ENCODE data around the gene RFESD.

RFESD gene

GRCh38 chr5:95620870-95621838, 25.4 kb upstream of the RFESD start:
- H3K4me3 ChIP-seq (ENCODE audit: severe bottlenecking): peak overlapping the region; percentile 30
- no peaks in the 10 kb centered on the region for H3K27me3 ChIP-seq (ENCODE audit: insufficient read depth, poor library complexity, severe bottlenecking)
- no peak overlapping the region for H3K27ac ChIP-seq (ENCODE audit: poor library complexity, severe bottlenecking)
- peak; percentile 10; the same call in 2 of the 3 replicates for ATAC-seq (ENCODE audit: low read depth)
- no peaks in the 10 kb centered on the region; the same call in 1 of the 2 replicates for H3K36me3 ChIP-seq (ENCODE audit: low read depth)
- DNase-seq (ENCODE audit: low spot score): no peak
- peak; percentile 18 for TF ChIP-seq CTCF (IDR thresholded peaks at IDR 0.05; ENCODE audit: poor library complexity, severe bottlenecking)
- H3K4me1 ChIP-seq (ENCODE audit: insufficient read depth, poor library complexity, severe bottlenecking): peaks cover 15% of the 10 kb centered on the region
- no peaks in the 10 kb centered on the region for H3K9me3 ChIP-seq (ENCODE audit: severe bottlenecking)

GRCh38 chr5:95621839-95622629, 24.5 kb upstream of the RFESD start:
- no peaks in the 10 kb centered on the region for H3K27me3 ChIP-seq (ENCODE audit: insufficient read depth, poor library complexity, severe bottlenecking)
- H3K4me3 ChIP-seq (ENCODE audit: severe bottlenecking): no peak overlapping the region
- TF ChIP-seq CTCF (IDR thresholded peaks at IDR 0.05; ENCODE audit: poor library complexity, severe bottlenecking): no peak
- peaks cover 8% of the 10 kb centered on the region for H3K4me1 ChIP-seq (ENCODE audit: insufficient read depth, poor library complexity, severe bottlenecking)
- no peaks in the 10 kb centered on the region; the same call in 1 of the 2 replicates for H3K36me3 ChIP-seq (ENCODE audit: low read depth)
- ATAC-seq (ENCODE audit: low read depth) (no peak), DNase-seq (ENCODE audit: low spot score) (no peak)
- no peaks in the 10 kb centered on the region for H3K9me3 ChIP-seq (ENCODE audit: severe bottlenecking)
- H3K27ac ChIP-seq (ENCODE audit: poor library complexity, severe bottlenecking): no peak overlapping the region

GRCh38 chr5:95623706-95624105, 22.9 kb upstream of the RFESD start:
- TF ChIP-seq CTCF (IDR thresholded peaks at IDR 0.05; ENCODE audit: poor library complexity, severe bottlenecking): no peak
- Histone ChIP-seq H3K9me3 (ENCODE audit: severe bottlenecking) (no peaks in the 10 kb centered on the region), H3K36me3 (ENCODE audit: low read depth) (no peaks in the 10 kb centered on the region), H3K27ac (ENCODE audit: poor library complexity, severe bottlenecking) (no peak overlapping the region), H3K4me1 (ENCODE audit: insufficient read depth, poor library complexity, severe bottlenecking) (no peaks in the 10 kb centered on the region), H3K4me3 (ENCODE audit: severe bottlenecking) (no peak overlapping the region), H3K27me3 (ENCODE audit: insufficient read depth, poor library complexity, severe bottlenecking) (no peaks in the 10 kb centered on the region)
- ATAC-seq (ENCODE audit: low read depth): no peak
- no peak for DNase-seq (ENCODE audit: low spot score)

DNA sequence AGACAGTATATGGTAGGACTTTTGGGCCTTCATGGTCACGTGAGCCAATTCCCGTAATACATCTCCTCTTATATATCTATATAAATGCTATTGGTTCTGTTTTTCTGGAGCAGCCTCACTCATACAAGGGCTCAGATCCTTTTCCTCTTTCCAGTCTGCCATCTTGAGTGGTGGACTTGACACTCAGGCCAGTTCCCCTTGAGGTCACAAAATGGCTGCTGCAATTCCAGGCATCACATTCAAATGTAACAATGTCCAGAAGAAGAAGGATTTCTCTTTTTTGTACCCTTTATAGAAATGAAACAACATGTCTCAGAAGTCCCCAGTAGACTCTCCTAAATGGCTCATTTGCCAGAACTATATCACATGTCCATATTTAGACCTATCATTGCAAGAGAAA, 22.2 kb upstream of the RFESD start:
- no peaks in the 10 kb centered on the region for H3K36me3 ChIP-seq (ENCODE audit: low read depth)
- no peaks in the 10 kb centered on the region for H3K9me3 ChIP-seq (ENCODE audit: severe bottlenecking)
- H3K27me3 ChIP-seq (ENCODE audit: insufficient read depth, poor library complexity, severe bottlenecking): no peaks in the 10 kb centered on the region
- H3K4me3 ChIP-seq (ENCODE audit: severe bottlenecking): no peak overlapping the region
- no peak for TF ChIP-seq CTCF (IDR thresholded peaks at IDR 0.05; ENCODE audit: poor library complexity, severe bottlenecking)
- H3K4me1 ChIP-seq (ENCODE audit: insufficient read depth, poor library complexity, severe bottlenecking): no peaks in the 10 kb centered on the region
- ATAC-seq (ENCODE audit: low read depth) (no peak), DNase-seq (ENCODE audit: low spot score) (no peak)
- H3K27ac ChIP-seq (ENCODE audit: poor library complexity, severe bottlenecking): no peak overlapping the region

Data from RWPE2 (cell line).